Neural cell (in vitro differentiated cells): ENCODE data around the gene PACS2. TPM values are rescaled to one million over a fixed set of nuclear protein-coding genes. Genes with fewer than 3 reads are reported as not detected.

Experiments used
- H2AFZ ChIP-seq: fragments of 200-600, 300-800 bp; sonication (generic), shearing (Covaris generic); 2 replicates; pipeline ENCODE4 v1.6.0; 2014; ENCODE audit warnings: low read depth, mild to moderate bottlenecking, antibody characterized with exemption, low read length, moderate library complexity
- H3F3A ChIP-seq: fragments of 200-600 bp; shearing (Covaris generic); 2 replicates; pipeline ENCODE4 v1.6.1; 2016; ENCODE audit warnings: mild to moderate bottlenecking, moderate library complexity, mixed read lengths, antibody characterized with exemption, low read length; ENCODE audit not compliant: insufficient read depth, poor library complexity, severe bottlenecking
- H3K27ac ChIP-seq: fragments of 200-600, 300-800 bp; sonication (generic), shearing (Covaris generic); 2 replicates; pipeline ENCODE4 v1.5.1; 2014; ENCODE audit warnings: mild to moderate bottlenecking, low read length, moderate library complexity
- H3K27me3 ChIP-seq: fragments of 300-800, 200-600 bp; sonication (generic), shearing (Covaris generic); 2 replicates; pipeline ENCODE4 v1.6.0; 2014; ENCODE audit warnings: mild to moderate bottlenecking, low read depth, low read length, moderate library complexity; ENCODE audit not compliant: insufficient read depth
- H3K36me3 ChIP-seq: fragments of 300-800, 200-600 bp; sonication (generic), shearing (Covaris generic); 2 replicates; pipeline ENCODE4 v1.5.1; 2014; ENCODE audit warnings: mild to moderate bottlenecking, antibody characterized with exemption, low read length, moderate library complexity; ENCODE audit not compliant: insufficient read depth
- H3K4me2 ChIP-seq: fragments of 300-800, 200-600 bp; sonication (generic), shearing (Covaris generic); 2 replicates; pipeline ENCODE4 v1.6.0; 2014; ENCODE audit warnings: mild to moderate bottlenecking, low read length
- H3K4me3 ChIP-seq: fragments of 300-800, 200-600 bp; sonication (generic), shearing (Covaris generic); 2 replicates; pipeline ENCODE4 v1.5.1; 2014; ENCODE audit warnings: mild to moderate bottlenecking, low read length, moderate library complexity
- H3K79me2 ChIP-seq: fragments of 200-600 bp; shearing (Covaris generic); replicated peaks from 2 replicates; pipeline ENCODE4 v1.6.0; 2014; ENCODE audit warnings: mild to moderate bottlenecking, low read length, moderate library complexity; ENCODE audit not compliant: insufficient read depth
- H3K9ac ChIP-seq: fragments of 300-800, 200-600 bp; sonication (generic), shearing (Covaris generic); 2 replicates; pipeline ENCODE4 v1.6.1; 2016; ENCODE audit warnings: mild to moderate bottlenecking, low read length, mixed read lengths
- H3K9me2 ChIP-seq: fragments of 200-600 bp; shearing (Covaris generic); 2 replicates; pipeline ENCODE4 v1.6.1; 2016; ENCODE audit warnings: mild to moderate bottlenecking, low read length, mixed read lengths; ENCODE audit not compliant: insufficient read depth
- H3K9me3 ChIP-seq: fragments of 200-600, 300-800 bp; sonication (generic), shearing (Covaris generic); 2 replicates; pipeline ENCODE4 v1.6.1; 2016; ENCODE audit warnings: mild to moderate bottlenecking, mixed run types, low read length, moderate library complexity, mixed read lengths
- H4K20me1 ChIP-seq: fragments of 200-600 bp; shearing (Covaris generic); 2 replicates; pipeline ENCODE4 v1.6.1; 2016; ENCODE audit warnings: mild to moderate bottlenecking, mixed run types; ENCODE audit not compliant: insufficient read depth
- CTCF ChIP-seq: fragments of 450-650 bp; IDR thresholded peaks from 2 replicates; pipeline ENCODE4 v1.5.1; 2014; ENCODE audit warnings: antibody characterized with exemption, mild to moderate bottlenecking, moderate library complexity; ENCODE audit not compliant: poor library complexity, severe bottlenecking
- EP300 ChIP-seq: fragments of 450-650 bp; conservative IDR thresholded peaks from 2 replicates; pipeline ENCODE4 v1.6.1; 2014; ENCODE audit warnings: antibody characterized with exemption, mild to moderate bottlenecking, moderate library complexity; ENCODE audit not compliant: poor library complexity, severe bottlenecking
- EZH2 ChIP-seq: fragments of 200-600, 300-800 bp; shearing (Covaris generic), sonication (generic); IDR thresholded peaks from 2 replicates; pipeline ENCODE4 v1.6.1; 2014; ENCODE audit warnings: antibody characterized with exemption, low read length, borderline replicate concordance, mild to moderate bottlenecking; ENCODE audit not compliant: insufficient read depth, poor library complexity, severe bottlenecking
- MXI1 ChIP-seq: fragments of 450-650 bp; conservative IDR thresholded peaks from 2 replicates; pipeline ENCODE4 v1.6.1; 2014; ENCODE audit warnings: antibody characterized with exemption, mild to moderate bottlenecking; ENCODE audit not compliant: poor library complexity, severe bottlenecking
- POLR2AphosphoS5 ChIP-seq: IDR thresholded peaks from 2 replicates; pipeline ENCODE4 v1.6.1; 2012
- RAD21 ChIP-seq: fragments of 450-650 bp; conservative IDR thresholded peaks from 2 replicates; pipeline ENCODE4 v1.6.1; 2014; ENCODE audit warnings: antibody characterized with exemption, mild to moderate bottlenecking, moderate library complexity
- SMC3 ChIP-seq: fragments of 450-650 bp; conservative IDR thresholded peaks from 2 replicates; pipeline ENCODE4 v1.6.1; 2014; ENCODE audit warnings: antibody characterized with exemption, mild to moderate bottlenecking, moderate library complexity; ENCODE audit not compliant: poor library complexity
- TAF1 ChIP-seq: IDR thresholded peaks from 2 replicates; pipeline ENCODE4 v1.6.1; 2012; ENCODE audit warnings: low read depth
- polyA plus RNA-seq: library from polyadenylated mRNA; depleted of rRNA; stranded (reverse); fragments of >200 nt; gene quantifications from 2 replicates; pipeline ENCODE4 v1.2.3, GENCODE V29; 2014
- TF ChIP-seq, protein P1 (sequence below): IDR thresholded peaks from 2 replicates; pipeline ENCODE4 v1.6.1; 2012; ENCODE audit warnings: borderline replicate concordance

Gene PACS2
- polyA plus RNA-seq, 1 donor from 2014 or later, result 77.7 TPM

DNA sequence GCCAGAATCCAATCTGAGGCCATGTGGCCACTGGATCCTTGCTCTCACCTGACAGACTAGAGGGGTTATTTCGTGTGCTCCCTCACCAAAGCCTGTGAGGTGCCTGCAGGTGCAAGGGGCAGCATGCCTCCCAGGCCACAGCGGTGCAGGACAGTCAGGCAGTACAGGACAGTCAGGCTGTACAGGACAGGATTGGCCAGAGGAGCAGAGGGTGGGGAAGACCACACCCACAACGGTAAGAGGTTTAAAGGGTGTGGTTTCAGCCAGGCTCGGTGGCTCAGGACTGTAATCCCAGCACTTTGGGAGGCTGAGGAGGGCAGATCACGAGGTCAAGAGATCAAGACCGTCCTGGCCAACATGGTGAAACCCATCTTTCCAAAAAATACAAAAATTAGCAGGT is 10.6 kb upstream of the PACS2 start:
- H3K9ac ChIP-seq, result no peak overlapping the region
- H3K27me3 ChIP-seq, result no peaks in the 10 kb centered on the region
- H3K36me3 ChIP-seq, result no peaks in the 10 kb centered on the region
- no peaks in the 10 kb centered on the region for H3K9me3 ChIP-seq
- no peak for TF ChIP-seq CTCF
- TF ChIP-seq EZH2, result no peak
- no peak for TF ChIP-seq SMC3
- no peak for TF ChIP-seq EP300
- TF ChIP-seq MXI1, result no peak
- no peak for TF ChIP-seq POLR2AphosphoS5
- TF ChIP-seq, protein P1, sequence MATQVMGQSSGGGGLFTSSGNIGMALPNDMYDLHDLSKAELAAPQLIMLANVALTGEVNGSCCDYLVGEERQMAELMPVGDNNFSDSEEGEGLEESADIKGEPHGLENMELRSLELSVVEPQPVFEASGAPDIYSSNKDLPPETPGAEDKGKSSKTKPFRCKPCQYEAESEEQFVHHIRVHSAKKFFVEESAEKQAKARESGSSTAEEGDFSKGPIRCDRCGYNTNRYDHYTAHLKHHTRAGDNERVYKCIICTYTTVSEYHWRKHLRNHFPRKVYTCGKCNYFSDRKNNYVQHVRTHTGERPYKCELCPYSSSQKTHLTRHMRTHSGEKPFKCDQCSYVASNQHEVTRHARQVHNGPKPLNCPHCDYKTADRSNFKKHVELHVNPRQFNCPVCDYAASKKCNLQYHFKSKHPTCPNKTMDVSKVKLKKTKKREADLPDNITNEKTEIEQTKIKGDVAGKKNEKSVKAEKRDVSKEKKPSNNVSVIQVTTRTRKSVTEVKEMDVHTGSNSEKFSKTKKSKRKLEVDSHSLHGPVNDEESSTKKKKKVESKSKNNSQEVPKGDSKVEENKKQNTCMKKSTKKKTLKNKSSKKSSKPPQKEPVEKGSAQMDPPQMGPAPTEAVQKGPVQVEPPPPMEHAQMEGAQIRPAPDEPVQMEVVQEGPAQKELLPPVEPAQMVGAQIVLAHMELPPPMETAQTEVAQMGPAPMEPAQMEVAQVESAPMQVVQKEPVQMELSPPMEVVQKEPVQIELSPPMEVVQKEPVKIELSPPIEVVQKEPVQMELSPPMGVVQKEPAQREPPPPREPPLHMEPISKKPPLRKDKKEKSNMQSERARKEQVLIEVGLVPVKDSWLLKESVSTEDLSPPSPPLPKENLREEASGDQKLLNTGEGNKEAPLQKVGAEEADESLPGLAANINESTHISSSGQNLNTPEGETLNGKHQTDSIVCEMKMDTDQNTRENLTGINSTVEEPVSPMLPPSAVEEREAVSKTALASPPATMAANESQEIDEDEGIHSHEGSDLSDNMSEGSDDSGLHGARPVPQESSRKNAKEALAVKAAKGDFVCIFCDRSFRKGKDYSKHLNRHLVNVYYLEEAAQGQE, result no peak
- TF ChIP-seq TAF1, result no peak
- no peak for TF ChIP-seq RAD21
- H3K27ac ChIP-seq, result no peak overlapping the region
- H3K9me2 ChIP-seq, result no peaks in the 10 kb centered on the region
- no peaks in the 10 kb centered on the region for H4K20me1 ChIP-seq
- no peaks in the 10 kb centered on the region for H3F3A ChIP-seq
- no peak overlapping the region for H3K4me2 ChIP-seq
- no peak overlapping the region for H2AFZ ChIP-seq
- peaks cover 5% of the 10 kb centered on the region for H3K79me2 ChIP-seq
- no peak overlapping the region for H3K4me3 ChIP-seq

DNA sequence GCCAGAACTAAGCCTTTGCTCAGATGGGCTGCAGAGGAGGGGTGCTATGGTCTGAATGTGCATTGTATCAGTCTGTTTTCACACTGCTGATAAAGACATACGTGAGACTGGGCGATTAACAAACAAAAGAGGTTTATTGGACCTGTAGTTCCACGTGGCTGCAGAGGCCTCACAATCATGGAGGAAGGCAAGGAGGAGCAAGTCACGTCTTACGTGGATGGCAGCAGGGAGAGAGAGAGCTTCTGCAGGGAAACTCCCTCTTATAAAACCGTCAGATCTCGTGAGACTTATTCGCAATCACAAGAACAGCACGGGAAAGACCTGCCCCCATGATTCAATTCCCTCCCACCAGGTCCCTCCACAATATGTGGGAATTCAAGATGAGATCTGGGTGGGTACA is 10.0 kb upstream of the PACS2 start:
- Histone ChIP-seq H4K20me1 (no peaks in the 10 kb centered on the region), H3K4me3 (no peak overlapping the region), H3K9me3 (no peaks in the 10 kb centered on the region), H3K9me2 (no peaks in the 10 kb centered on the region), H3K36me3 (no peaks in the 10 kb centered on the region), H2AFZ (no peak overlapping the region), H3K79me2 (no peaks in the 10 kb centered on the region), H3K9ac (no peak overlapping the region), H3F3A (no peaks in the 10 kb centered on the region), H3K27ac (no peak overlapping the region), H3K27me3 (no peaks in the 10 kb centered on the region), H3K4me2 (no peak overlapping the region)
- no peak for TF ChIP-seq EP300
- no peak for TF ChIP-seq EZH2
- no peak for TF ChIP-seq POLR2AphosphoS5
- TF ChIP-seq SMC3, result no peak
- TF ChIP-seq TAF1, result no peak
- TF ChIP-seq CTCF, result no peak
- TF ChIP-seq, protein P1, result no peak
- TF ChIP-seq MXI1, result no peak
- TF ChIP-seq RAD21, result no peak
